Activated naive CD4-positive, alpha-beta T cell (primary cell): ENCODE results near the gene ASTN2.

Experiments
- DNase-seq, 4 experiments: peaks; one replicate each; lab custom pipeline; 2025; lab: John Stamatoyannopoulos, UW

Gene ASTN2

DNA sequence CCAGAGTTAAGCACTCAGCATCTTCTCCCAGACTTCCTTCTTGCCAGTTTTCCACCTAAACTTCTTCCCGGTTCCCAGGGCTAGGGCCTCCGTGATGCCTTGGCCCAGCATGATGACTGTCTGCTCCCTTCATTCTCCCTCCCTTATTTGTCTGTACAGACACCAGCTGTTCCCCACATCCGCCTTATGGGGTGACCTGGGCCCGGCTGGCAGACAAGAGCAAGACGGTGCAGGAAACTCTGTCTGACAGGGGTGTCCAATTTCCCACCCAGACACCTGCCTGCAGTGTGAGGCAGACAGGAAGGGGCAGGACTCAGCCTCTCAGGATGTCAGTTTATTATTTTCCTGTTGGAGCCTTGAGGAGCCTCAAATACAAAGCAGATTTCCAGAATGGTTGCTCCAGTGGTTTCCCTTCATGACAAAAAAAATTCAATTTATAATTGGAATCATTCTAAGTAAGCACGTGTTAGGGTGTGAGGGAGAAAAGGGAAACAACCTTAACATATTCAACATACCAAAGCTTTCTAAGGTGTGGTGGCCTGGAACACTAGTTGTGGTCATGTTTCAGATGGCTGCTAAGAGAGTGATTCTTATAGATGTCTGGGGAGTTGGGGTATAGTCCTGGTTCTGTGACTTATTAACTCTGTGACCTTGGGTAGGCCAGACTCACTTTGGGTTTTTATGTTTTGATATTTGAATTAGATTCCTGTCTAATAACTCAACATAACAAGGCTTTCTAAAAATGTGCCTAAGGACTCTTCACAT, 1026.7 kb downstream of the ASTN2 start:
- DNase-seq, result no peak

DNA sequence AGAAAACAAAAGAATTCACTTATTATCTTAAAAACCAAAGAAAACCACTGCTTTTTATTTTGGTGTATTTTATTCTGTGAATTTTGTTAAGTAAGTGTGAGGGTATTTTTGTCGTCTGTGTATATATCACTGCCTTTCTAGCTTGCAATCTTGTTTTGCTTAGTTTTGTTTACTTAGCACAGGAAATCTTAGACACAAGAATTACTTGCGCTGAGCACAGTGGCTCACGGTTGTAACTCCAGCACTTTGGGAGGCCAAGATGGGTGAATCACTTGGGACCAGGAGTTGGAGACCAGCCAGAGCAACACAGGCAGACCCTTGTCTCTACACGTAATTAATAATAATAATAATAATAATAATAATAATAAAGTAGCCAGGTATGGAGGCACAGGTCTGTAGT, 1030.9 kb downstream of the ASTN2 start:
- no peak for DNase-seq

DNA sequence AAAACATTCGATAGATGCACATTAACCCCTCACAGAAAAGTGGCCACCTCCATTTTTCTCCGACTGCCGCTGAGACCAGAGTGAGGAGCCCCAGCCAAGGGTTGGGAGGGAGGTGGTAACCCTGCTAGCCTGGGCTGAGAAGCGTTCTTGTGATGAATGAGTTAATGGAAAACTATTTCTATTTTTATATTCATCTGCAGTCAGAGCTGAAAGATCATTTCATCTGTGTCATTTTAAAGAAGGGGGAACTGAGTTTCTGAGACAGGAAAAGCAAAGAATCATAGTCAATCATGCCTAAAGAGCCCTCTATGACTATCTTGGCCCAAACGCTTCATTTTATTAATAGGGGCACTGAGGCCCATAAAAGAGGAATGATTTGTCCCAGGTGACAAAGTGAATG, 1031.7 kb downstream of the ASTN2 start:
- no peak for DNase-seq

DNA sequence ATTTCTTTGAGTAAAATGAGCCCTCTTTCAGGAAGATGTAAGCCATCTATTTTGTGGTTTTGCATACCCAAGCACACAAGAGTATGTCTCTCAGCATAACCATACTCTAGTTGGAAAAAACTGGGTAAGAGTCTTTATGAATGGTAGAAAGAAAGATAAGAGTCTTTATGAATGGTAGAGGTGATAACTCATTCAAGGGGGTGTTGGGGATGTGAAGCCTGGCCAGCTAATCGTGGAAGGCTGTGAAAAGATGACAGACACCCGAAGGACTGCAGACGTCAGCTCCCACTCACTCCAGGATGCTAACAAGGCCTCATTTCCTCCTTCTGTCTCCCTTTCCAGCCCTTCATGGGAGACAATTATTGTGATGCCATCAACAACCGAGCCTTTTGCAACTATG, 1032.8 kb downstream of the ASTN2 start:
- DNase-seq, result no peak

DNA sequence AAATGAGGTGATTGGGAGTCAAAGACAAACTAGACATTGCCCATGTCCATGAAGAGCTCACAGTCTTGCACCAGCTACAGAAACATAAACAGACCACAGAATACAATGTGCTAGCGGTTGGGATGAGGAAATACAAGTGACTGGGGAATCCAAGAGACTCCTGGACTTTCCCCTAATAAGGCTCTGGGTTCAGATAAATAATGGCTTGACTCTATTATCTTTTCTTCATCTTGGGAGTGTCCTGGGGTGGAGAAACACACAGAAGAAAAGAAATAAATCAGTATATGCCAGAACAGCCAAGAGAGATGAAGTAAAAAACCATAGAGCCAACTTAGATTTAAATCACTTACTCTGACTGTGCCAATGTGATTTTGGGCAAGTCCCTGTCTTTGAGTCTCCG, 1033.5 kb downstream of the ASTN2 start:
- no peak for DNase-seq

DNA sequence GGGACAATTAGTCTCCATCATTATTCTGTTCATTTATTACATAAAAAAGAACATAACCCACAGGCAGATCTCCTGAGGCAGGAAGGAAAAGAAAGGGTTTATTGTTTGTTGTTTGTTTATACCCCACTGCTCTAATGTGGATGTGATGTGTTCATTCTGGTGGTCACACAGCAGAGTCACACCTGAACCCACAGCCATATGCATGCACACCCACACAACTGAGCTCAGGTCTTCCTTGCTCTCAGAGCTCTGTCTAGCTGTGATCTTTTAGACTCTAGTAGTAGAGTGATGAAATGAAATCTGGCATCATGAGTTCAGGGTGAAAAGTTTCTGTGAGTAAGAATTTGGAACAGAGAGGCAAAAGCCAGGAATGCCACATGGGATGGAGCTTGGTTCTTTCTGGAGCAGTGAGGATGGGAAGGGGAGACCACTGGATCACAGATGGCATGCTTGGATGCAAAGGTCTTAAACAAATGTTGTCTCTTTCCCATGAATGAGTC, 1034.3 kb downstream of the ASTN2 start:
- no peak for DNase-seq

DNA sequence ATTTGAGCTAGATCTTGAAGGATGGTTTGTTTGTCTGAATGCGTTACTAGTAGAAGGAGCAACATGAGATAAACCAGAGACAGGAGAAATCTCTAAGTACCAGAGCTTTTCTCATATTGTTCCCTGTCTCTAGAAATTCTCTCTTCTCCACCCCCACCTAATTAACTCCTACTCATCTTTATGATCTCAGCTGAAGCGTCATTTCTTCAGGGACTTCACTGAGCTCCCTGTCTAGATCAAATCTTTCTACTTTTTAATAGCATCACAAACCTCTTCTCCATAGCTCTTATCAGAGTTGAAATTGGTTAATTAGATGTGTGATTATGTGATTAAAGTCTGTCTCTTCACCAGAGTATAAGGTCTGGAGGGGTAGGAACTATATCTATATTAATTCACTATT, 1035.0 kb downstream of the ASTN2 start:
- no peak for DNase-seq

DNA sequence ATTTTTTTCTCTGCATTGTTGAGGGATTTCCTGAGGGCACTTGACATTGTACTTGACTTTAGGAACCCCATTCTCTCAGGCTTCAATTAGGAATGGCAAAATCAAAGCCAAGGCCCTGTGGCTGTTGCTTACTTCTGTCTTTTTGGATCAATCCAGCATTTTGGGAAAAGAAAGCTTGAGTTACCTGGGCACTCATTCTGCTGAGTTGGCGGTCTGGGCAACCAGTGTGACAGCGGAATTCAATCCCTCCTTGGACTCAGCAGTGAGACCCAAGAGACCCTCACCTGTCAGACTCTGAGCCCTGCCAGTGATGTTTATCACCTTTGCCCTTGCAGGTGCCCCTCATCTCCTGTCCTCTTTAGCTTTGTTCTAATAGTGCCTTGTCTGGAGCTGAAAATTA, 1036.0 kb downstream of the ASTN2 start:
- DNase-seq, result no peak

DNA sequence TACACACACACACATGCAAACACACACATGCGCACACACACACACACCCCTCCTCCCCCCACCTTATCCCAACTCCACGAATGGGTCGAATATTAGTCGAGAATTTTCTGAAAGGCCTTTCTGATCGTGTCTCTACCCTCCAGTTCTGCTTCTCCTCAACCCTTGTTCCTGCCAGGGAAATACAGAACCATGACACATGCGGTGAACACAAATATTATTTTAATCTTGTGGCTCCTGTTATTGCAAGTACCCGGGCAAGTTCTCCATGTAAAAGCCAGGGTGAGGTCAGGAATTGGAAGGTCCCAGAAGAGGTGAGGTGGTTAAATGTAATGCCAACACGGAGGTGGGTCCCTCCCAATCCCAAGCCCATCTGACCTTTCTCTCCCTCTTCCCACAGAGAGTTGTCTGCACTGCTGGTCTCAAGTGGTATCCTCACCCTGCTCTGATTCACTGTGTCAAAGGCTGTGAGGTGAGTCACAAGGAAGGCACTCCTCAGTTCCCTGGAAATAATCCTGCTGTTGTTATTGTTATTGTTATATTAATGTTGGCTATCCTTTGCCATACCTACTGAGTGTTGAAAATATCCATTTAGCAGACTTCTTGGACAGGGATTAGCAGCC, 1037.6 kb downstream of the ASTN2 start:
- no peak for DNase-seq
